ENCODE measurements around the gene ANKRD39. TPM values are rescaled to one million over a fixed set of nuclear protein-coding genes. Genes with fewer than 3 reads are reported as not detected.

The ANKRD39 gene
- total RNA-seq, 6 experiments from 2014 or later: 6.0 to 16.3 (median 9.7) TPM

- no peaks in the 10 kb centered on the region for H3K9me3 ChIP-seq
- peak overlapping the region; percentile 66 to 87 (median 75) for H3K4me3 ChIP-seq
- peak overlapping the region; percentile 46 to 75 (median 66) for H3K27ac ChIP-seq
- peaks cover 0 to 29% (median 15%) of the 10 kb centered on the region in 4 donors for H3K36me3 ChIP-seq
- intact Hi-C loops (cut with DNase I): loop anchor here in 1 of 2 donors (5.0 kb wide), 1 partner anchor 95 kb away; no protein-coding TSS in a partner anchor
- ATAC-seq: peak; percentile 6 to 21 (median 19)
- WGBS (ENCODE audit: insufficient coverage, low coverage, low lambda C conversion rate, missing lambda C conversion rate): 17% methylated on average over 18 of the region's 27 CpGs
- H3K4me1 ChIP-seq: peaks cover 0 to 52% (median 18%) of the 10 kb centered on the region in 4 donors
- no peaks in the 10 kb centered on the region for H3K27me3 ChIP-seq
- DNase-seq: no peak
- TF ChIP-seq POLR2A (IDR thresholded peaks at IDR 0.05) (no peak), CTCF (IDR thresholded peaks at IDR 0.05) (no peak)
These were observed 795 bp downstream of the ANKRD39 start for GRCh38 chr2:96856776-96857666.

- no peak overlapping the region for H3K27ac ChIP-seq
- peaks cover 0 to 32% (median 11%) of the 10 kb centered on the region in 4 donors for H3K4me1 ChIP-seq
- H3K36me3 ChIP-seq: peaks cover 0 to 44% (median 9%) of the 10 kb centered on the region in 4 donors
- no peaks in the 10 kb centered on the region for H3K27me3 ChIP-seq
- DNase-seq (no peak), ATAC-seq (no peak)
- H3K9me3 ChIP-seq: no peaks in the 10 kb centered on the region
- intact Hi-C loops (cut with DNase I): no loop called here
- H3K4me3 ChIP-seq: no peak overlapping the region
- WGBS (ENCODE audit: insufficient coverage, low coverage, low lambda C conversion rate, missing lambda C conversion rate): 97% methylated on average over 8 of the region's 15 CpGs
- TF ChIP-seq CTCF (IDR thresholded peaks at IDR 0.05) (no peak), POLR2A (IDR thresholded peaks at IDR 0.05) (no peak)
These were observed 4.5 kb downstream of the ANKRD39 start for GRCh38 chr2:96853321-96853720.

GRCh38 chr2:96852667-96853066, 5.1 kb downstream of the ANKRD39 start:
- Histone ChIP-seq H3K27ac (no peak overlapping the region), H3K9me3 (no peaks in the 10 kb centered on the region), H3K36me3 (peaks cover 0 to 44% (median 9%) of the 10 kb centered on the region in 4 donors), H3K27me3 (no peaks in the 10 kb centered on the region), H3K4me1 (peaks cover 0 to 37% (median 13%) of the 10 kb centered on the region in 4 donors), H3K4me3 (no peak overlapping the region)
- WGBS (ENCODE audit: insufficient coverage, low coverage, low lambda C conversion rate, missing lambda C conversion rate): 98% methylated on average over 5 of the region's 6 CpGs
- DNase-seq: no peak
- intact Hi-C loops (cut with DNase I): no loop called here
- no peak for ATAC-seq
- TF ChIP-seq POLR2A (IDR thresholded peaks at IDR 0.05) (no peak), CTCF (IDR thresholded peaks at IDR 0.05) (no peak)

GRCh38 chr2:96848264-96848663, 9.6 kb downstream of the ANKRD39 start:
- Histone ChIP-seq H3K4me1 (peaks cover 0 to 14% (median 6%) of the 10 kb centered on the region in 4 donors), H3K9me3 (no peaks in the 10 kb centered on the region), H3K36me3 (peaks cover 0 to 49% (median 9%) of the 10 kb centered on the region in 4 donors), H3K27ac (peak overlapping the region in 2 of 3 donors; percentile 4 to 25), H3K4me3 (no peak overlapping the region), H3K27me3 (no peaks in the 10 kb centered on the region)
- intact Hi-C loops (cut with DNase I): no loop called here
- ATAC-seq: peak; percentile 97 to 99 (median 98)
- WGBS (ENCODE audit: insufficient coverage, low coverage, low lambda C conversion rate, missing lambda C conversion rate): 20% methylated on average over 3 of the region's 9 CpGs
- no peak for TF ChIP-seq CTCF (IDR thresholded peaks at IDR 0.05)
- no peak for TF ChIP-seq POLR2A (IDR thresholded peaks at IDR 0.05)
- peak; percentile 74 to 94 (median 93) for DNase-seq

Measured in right lobe of liver (tissue), 6 donors.